ENCODE measurements around the gene FLAD1. TPM values are rescaled to one million over a fixed set of nuclear protein-coding genes. Genes with fewer than 3 reads are reported as not detected.

FLAD1 gene
- total RNA-seq, 2 donors from 2014 or later, result 32.8 to 43.7 TPM

Small RNA genes lying within 50 kb of the gene (microRNA-seq; reads per million reads assigned to microRNA genes)
- gene MIR4258, result 0 to 2.7 reads per million in 2 donors

Other genes starting within 250 kb of the FLAD1 start
- 1 to 10 TPM in 1 of 2 donors, under 1 TPM in 1; 0.73 to 3.6 TPM for gene KCNN3, start 113.1 kb upstream of the FLAD1 start, total RNA-seq
- 10 to 100 TPM; 33.4 to 34.0 TPM for gene PMVK, start 46.6 kb upstream of the FLAD1 start, total RNA-seq
- 10 to 100 TPM; 33.4 to 61.2 TPM for gene PBXIP1, start 27.2 kb upstream of the FLAD1 start, total RNA-seq
- gene PYGO2, start 21.6 kb upstream of the FLAD1 start, total RNA-seq, result 10 to 100 TPM; 27.0 to 31.3 TPM
- gene SHC1, start 12.6 kb upstream of the FLAD1 start, total RNA-seq, result 100 to 1,000 TPM in 1 of 2 donors, 10 to 100 TPM in 1; 95.3 to 108 TPM
- gene CKS1B, start 8.7 kb upstream of the FLAD1 start, total RNA-seq, result 10 to 100 TPM; 22.8 to 35.7 TPM
- gene LENEP, start 10.2 kb downstream of the FLAD1 start, total RNA-seq, result under 1 TPM in 1 of 2 donors, not detected in 1; 0.52 TPM
- 100 to 1,000 TPM; 248 to 326 TPM for gene ZBTB7B, start 19.5 kb downstream of the FLAD1 start, total RNA-seq
- 1 to 10 TPM; 1.5 to 3.6 TPM for gene DCST2, start 50.4 kb downstream of the FLAD1 start, total RNA-seq
- gene DCST1, start 50.5 kb downstream of the FLAD1 start, total RNA-seq, result under 1 TPM in 1 of 2 donors, not detected in 1; 0.21 TPM
- 100 to 1,000 TPM in 1 of 2 donors, 10 to 100 TPM in 1; 88.9 to 160 TPM for gene ADAM15, start 68.0 kb downstream of the FLAD1 start, total RNA-seq
- 10 to 100 TPM; 23.0 to 33.5 TPM for gene EFNA4, start 80.4 kb downstream of the FLAD1 start, total RNA-seq
- 10 to 100 TPM in 1 of 2 donors, 1 to 10 TPM in 1; 7.7 to 23.1 TPM for gene EFNA3, start 95.5 kb downstream of the FLAD1 start, total RNA-seq
- gene EFNA1, start 144.5 kb downstream of the FLAD1 start, total RNA-seq, result 100 to 1,000 TPM in 1 of 2 donors, 10 to 100 TPM in 1; 63.0 to 176 TPM
- 100 to 1,000 TPM in 1 of 2 donors, 10 to 100 TPM in 1; 70.6 to 107 TPM for gene SLC50A1, start 152.5 kb downstream of the FLAD1 start, total RNA-seq
- gene DPM3, start 157.2 kb downstream of the FLAD1 start, total RNA-seq, result 100 to 1,000 TPM in 1 of 2 donors, 10 to 100 TPM in 1; 93.9 to 131 TPM
- gene KRTCAP2, start 190.0 kb downstream of the FLAD1 start, total RNA-seq, result 100 to 1,000 TPM; 143 to 164 TPM
- gene TRIM46, start 190.5 kb downstream of the FLAD1 start, total RNA-seq, result under 1 TPM; 0.28 to 0.52 TPM
- gene THBS3, start 224.6 kb downstream of the FLAD1 start, total RNA-seq, result 10 to 100 TPM; 20.0 to 20.9 TPM
- gene MTX1, start 225.4 kb downstream of the FLAD1 start, total RNA-seq, result 10 to 100 TPM; 36.3 to 46.4 TPM

Data from left colon (tissue), 2 donors.